GM12878 (cell line): Measurements from ENCODE around the gene FAM222B. TPM values are rescaled to one million over a fixed set of nuclear protein-coding genes. Genes with fewer than 3 reads are reported as not detected.

Source experiments
- CHD1 ChIP-seq: IDR thresholded peaks from 2 replicates; pipeline ENCODE4 v1.6.1; 2012; ENCODE audit warnings: low read depth, low read length, improper control_type of control experiment
- EED ChIP-seq: sonication (generic); IDR thresholded peaks from 2 replicates; pipeline ENCODE4 v1.6.1; 2016; ENCODE audit warnings: antibody characterized with exemption, low read depth
- EP300 ChIP-seq, 2 experiments: fragments of 150-350 bp in 1 of 2; IDR thresholded peaks; 2 replicates each; pipeline ENCODE4 v1.6.1; 2011 to 2012; ENCODE audit warnings: low read depth in 2 of 2, low read length in 2 of 2, borderline replicate concordance in 1 of 2, improper control_type of control experiment in 1 of 2, inconsistent platforms in 1 of 2; ENCODE audit not compliant: control insufficient read depth in 1 of 2
- IKZF1 ChIP-seq: fragments of 450-650 bp; conservative IDR thresholded peaks from 2 replicates; pipeline ENCODE4 v1.6.1; 2017; ENCODE audit warnings: antibody characterized with exemption, mild to moderate bottlenecking
- JUND ChIP-seq: IDR thresholded peaks from 2 replicates; pipeline ENCODE4 v1.6.1; 2012; ENCODE audit warnings: low read depth, mild to moderate bottlenecking, low read length, improper control_type of control experiment, moderate library complexity
- POLR2AphosphoS2 ChIP-seq: IDR thresholded peaks from 2 replicates; pipeline ENCODE4 v1.6.1; 2011; ENCODE audit warnings: low read depth, mild to moderate bottlenecking, low read length, improper control_type of control experiment, moderate library complexity
- POLR2AphosphoS5 ChIP-seq: IDR thresholded peaks from 2 replicates; pipeline ENCODE4 v1.6.1; 2011; ENCODE audit warnings: mild to moderate bottlenecking, low read length, inconsistent platforms
- RAD21 ChIP-seq: IDR thresholded peaks from 2 replicates; pipeline ENCODE4 v1.6.1; 2011; ENCODE audit warnings: mild to moderate bottlenecking, low read depth, low read length, moderate library complexity; ENCODE audit not compliant: insufficient read depth
- SMARCA5 ChIP-seq: fragments of 450-650 bp; IDR thresholded peaks from 2 replicates; pipeline ENCODE4 v1.6.1; 2017; ENCODE audit warnings: mild to moderate bottlenecking
- SMC3 ChIP-seq: IDR thresholded peaks from 2 replicates; pipeline ENCODE4 v1.6.1; 2011; ENCODE audit warnings: low read length, improper control_type of control experiment, borderline replicate concordance
- TBL1XR1 ChIP-seq: IDR thresholded peaks from 2 replicates; pipeline ENCODE4 v1.6.1; 2012; ENCODE audit warnings: low read depth, low read length, improper control_type of control experiment
- polyA plus RNA-seq, 11 experiments: library from polyadenylated mRNA; depleted of rRNA in 4 of 11; unstranded in 6 of 11; stranded (reverse) in 5 of 11; fragments of >200 nt; fragmentation: Nextera tagmentation in 4 of 11; fragmentation: Illumina TruSeq in 1 of 11; extraction: Ambion mirVana in 4 of 11; extraction: Trizol in 1 of 11; gene quantifications; 1 replicate in 1 of 11; 2 replicates in 10 of 11; pipeline versions ENCODE4 v1.2.1 to v1.2.3, GENCODE V29; 2011 to 2016; ENCODE audit warnings: inconsistent platforms in 2 of 11, missing spikeins in 2 of 11, low read depth in 1 of 11
- total RNA-seq, 4 experiments: library from RNA; depleted of rRNA in 3 of 4; stranded (reverse); fragments of >200 nt in 3 of 4; fragmentation: Illumina TruSeq in 1 of 4; extraction: Trizol in 1 of 4; gene quantifications; 2 replicates each; pipeline versions ENCODE4 v1.2.1 to v1.2.3, GENCODE V29; 2013 to 2021
- TF ChIP-seq, protein P1 (sequence below): IDR thresholded peaks from 2 replicates; pipeline ENCODE4 v1.6.1; 2012; ENCODE audit warnings: improper control_type of control experiment, low read depth, low read length; ENCODE audit not compliant: insufficient replicate concordance
- TF ChIP-seq, protein P2 (sequence below): fragments of 450-650 bp; IDR thresholded peaks from 2 replicates; pipeline ENCODE4 v1.6.1; 2016; ENCODE audit warnings: mild to moderate bottlenecking
- TF ChIP-seq, protein P3 (sequence below): IDR thresholded peaks from 2 replicates; pipeline ENCODE4 v1.6.1; 2011; ENCODE audit warnings: mild to moderate bottlenecking, low read depth, low read length, moderate library complexity; ENCODE audit not compliant: insufficient replicate concordance
- TF ChIP-seq, protein P4 (sequence below): fragments of 450-650 bp; IDR thresholded peaks from 2 replicates; pipeline ENCODE4 v1.6.1; 2018; ENCODE audit warnings: mild to moderate bottlenecking, low read depth, moderate library complexity; ENCODE audit not compliant: partially characterized antibody
- TF ChIP-seq, protein P5 (sequence below): IDR thresholded peaks from 2 replicates; pipeline ENCODE4 v1.6.1; 2012; ENCODE audit warnings: low read depth, low read length, improper control_type of control experiment

FAM222B gene
- total and polyA plus RNA-seq, 10 of the 15 experiments (the other 5 are each of a cell fraction or from before 2014, with no cell fraction given), result 2.8 to 18.3 (median 6.4) TPM

DNA sequence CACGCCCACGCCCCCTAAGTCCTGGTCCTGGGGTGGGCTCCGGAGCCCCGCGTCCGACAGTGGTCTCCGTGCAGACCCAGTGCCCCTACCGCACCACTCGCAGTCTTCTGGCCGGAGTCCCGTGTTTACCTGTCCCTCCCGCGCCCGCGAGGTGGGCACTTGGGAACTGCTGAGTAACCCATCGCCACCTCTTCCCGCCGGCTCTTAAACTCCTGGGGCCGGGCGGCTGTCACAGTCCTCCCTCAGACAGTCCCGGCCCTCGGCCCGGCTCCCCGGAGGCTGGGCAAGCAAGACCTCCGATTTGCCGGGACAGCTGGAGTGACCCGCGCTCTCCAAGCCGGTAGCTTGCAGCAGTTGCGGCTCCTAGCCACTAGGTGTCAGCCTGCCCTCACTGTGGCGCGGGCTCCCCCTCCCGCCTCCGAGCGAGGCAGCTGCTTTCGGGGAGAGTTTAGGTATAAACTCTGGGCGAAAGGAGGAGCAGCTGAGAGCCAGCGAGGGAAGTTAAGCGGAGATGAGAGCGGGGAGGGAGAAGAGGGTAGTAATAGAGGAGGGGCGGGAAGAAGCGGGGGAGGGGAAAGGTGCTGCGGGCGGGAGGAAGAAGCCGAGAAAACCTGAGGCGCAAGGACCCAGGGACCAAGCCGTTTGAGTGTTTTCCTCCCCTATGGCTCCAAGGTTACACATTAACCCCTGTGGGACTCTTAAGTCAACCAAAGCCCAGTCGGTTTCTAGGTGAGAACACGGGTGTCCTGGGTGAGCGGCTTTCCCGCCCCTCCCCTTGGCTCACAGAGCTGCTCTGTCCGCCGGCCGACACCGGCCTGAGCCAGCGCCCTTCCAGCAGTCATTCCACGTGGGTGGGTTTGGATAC lies 115.7 kb downstream of the FAM222B start (continued):
- 0 out of 2 replicates have a peak, but pooled peaks have one; percentile 48 for TF ChIP-seq CHD1
- TF ChIP-seq RAD21, result peak; percentile 98
- peak; percentile 65 for TF ChIP-seq IKZF1
- TF ChIP-seq, protein P1, sequence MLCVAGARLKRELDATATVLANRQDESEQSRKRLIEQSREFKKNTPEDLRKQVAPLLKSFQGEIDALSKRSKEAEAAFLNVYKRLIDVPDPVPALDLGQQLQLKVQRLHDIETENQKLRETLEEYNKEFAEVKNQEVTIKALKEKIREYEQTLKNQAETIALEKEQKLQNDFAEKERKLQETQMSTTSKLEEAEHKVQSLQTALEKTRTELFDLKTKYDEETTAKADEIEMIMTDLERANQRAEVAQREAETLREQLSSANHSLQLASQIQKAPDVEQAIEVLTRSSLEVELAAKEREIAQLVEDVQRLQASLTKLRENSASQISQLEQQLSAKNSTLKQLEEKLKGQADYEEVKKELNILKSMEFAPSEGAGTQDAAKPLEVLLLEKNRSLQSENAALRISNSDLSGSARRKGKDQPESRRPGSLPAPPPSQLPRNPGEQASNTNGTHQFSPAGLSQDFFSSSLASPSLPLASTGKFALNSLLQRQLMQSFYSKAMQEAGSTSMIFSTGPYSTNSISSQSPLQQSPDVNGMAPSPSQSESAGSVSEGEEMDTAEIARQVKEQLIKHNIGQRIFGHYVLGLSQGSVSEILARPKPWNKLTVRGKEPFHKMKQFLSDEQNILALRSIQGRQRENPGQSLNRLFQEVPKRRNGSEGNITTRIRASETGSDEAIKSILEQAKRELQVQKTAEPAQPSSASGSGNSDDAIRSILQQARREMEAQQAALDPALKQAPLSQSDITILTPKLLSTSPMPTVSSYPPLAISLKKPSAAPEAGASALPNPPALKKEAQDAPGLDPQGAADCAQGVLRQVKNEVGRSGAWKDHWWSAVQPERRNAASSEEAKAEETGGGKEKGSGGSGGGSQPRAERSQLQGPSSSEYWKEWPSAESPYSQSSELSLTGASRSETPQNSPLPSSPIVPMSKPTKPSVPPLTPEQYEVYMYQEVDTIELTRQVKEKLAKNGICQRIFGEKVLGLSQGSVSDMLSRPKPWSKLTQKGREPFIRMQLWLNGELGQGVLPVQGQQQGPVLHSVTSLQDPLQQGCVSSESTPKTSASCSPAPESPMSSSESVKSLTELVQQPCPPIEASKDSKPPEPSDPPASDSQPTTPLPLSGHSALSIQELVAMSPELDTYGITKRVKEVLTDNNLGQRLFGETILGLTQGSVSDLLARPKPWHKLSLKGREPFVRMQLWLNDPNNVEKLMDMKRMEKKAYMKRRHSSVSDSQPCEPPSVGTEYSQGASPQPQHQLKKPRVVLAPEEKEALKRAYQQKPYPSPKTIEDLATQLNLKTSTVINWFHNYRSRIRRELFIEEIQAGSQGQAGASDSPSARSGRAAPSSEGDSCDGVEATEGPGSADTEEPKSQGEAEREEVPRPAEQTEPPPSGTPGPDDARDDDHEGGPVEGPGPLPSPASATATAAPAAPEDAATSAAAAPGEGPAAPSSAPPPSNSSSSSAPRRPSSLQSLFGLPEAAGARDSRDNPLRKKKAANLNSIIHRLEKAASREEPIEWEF, result peak; percentile 58
- peak; percentile 95 for TF ChIP-seq SMC3
- peak; percentile 92 for TF ChIP-seq SMARCA5
- TF ChIP-seq, protein P2, sequence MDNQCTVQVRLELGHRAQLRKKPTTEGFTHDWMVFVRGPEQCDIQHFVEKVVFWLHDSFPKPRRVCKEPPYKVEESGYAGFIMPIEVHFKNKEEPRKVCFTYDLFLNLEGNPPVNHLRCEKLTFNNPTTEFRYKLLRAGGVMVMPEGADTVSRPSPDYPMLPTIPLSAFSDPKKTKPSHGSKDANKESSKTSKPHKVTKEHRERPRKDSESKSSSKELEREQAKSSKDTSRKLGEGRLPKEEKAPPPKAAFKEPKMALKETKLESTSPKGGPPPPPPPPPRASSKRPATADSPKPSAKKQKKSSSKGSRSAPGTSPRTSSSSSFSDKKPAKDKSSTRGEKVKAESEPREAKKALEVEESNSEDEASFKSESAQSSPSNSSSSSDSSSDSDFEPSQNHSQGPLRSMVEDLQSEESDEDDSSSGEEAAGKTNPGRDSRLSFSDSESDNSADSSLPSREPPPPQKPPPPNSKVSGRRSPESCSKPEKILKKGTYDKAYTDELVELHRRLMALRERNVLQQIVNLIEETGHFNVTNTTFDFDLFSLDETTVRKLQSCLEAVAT, result peak; percentile 43; the same call in 1 of the 2 replicates
- TF ChIP-seq POLR2AphosphoS2, result peak; percentile 68; the same call in 1 of the 2 replicates
- peak; percentile 67; the same call in 1 of the 2 replicates for TF ChIP-seq POLR2AphosphoS5
- TF ChIP-seq, protein P3, sequence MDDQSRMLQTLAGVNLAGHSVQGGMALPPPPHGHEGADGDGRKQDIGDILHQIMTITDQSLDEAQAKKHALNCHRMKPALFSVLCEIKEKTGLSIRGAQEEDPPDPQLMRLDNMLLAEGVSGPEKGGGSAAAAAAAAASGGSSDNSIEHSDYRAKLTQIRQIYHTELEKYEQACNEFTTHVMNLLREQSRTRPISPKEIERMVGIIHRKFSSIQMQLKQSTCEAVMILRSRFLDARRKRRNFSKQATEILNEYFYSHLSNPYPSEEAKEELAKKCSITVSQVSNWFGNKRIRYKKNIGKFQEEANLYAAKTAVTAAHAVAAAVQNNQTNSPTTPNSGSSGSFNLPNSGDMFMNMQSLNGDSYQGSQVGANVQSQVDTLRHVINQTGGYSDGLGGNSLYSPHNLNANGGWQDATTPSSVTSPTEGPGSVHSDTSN, result peak; percentile 2
- TF ChIP-seq, protein P4, sequence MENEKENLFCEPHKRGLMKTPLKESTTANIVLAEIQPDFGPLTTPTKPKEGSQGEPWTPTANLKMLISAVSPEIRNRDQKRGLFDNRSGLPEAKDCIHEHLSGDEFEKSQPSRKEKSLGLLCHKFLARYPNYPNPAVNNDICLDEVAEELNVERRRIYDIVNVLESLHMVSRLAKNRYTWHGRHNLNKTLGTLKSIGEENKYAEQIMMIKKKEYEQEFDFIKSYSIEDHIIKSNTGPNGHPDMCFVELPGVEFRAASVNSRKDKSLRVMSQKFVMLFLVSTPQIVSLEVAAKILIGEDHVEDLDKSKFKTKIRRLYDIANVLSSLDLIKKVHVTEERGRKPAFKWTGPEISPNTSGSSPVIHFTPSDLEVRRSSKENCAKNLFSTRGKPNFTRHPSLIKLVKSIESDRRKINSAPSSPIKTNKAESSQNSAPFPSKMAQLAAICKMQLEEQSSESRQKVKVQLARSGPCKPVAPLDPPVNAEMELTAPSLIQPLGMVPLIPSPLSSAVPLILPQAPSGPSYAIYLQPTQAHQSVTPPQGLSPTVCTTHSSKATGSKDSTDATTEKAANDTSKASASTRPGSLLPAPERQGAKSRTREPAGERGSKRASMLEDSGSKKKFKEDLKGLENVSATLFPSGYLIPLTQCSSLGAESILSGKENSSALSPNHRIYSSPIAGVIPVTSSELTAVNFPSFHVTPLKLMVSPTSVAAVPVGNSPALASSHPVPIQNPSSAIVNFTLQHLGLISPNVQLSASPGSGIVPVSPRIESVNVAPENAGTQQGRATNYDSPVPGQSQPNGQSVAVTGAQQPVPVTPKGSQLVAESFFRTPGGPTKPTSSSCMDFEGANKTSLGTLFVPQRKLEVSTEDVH, result peak; percentile 45
- TF ChIP-seq EED, result peak; percentile 69
- TF ChIP-seq EP300 (IDR thresholded peaks at IDR 0.05; ENCODE audit: borderline replicate concordance in 1 of 2, control insufficient read depth in 1 of 2, low read depth in 2 of 2, low read length in 2 of 2), result peak; percentile 67 to 77; a peak in 3 of 4 replicates
- TF ChIP-seq, protein P5, sequence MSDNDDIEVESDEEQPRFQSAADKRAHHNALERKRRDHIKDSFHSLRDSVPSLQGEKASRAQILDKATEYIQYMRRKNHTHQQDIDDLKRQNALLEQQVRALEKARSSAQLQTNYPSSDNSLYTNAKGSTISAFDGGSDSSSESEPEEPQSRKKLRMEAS, result peak; percentile 80; the same call in 1 of the 2 replicates
- peak; percentile 84; the same call in 1 of the 2 replicates for TF ChIP-seq TBL1XR1
- TF ChIP-seq JUND, result peak; percentile 55; the same call in 1 of the 2 replicates
